Upper lobe of left lung (tissue), 6 donors: ENCODE results near the gene GSPT1. TPM values are rescaled to one million over a fixed set of nuclear protein-coding genes. Genes with fewer than 3 reads are reported as not detected.
A peak's percentile ranks its signal among the peaks of the same experiment; 100 is the strongest.

Source experiments
- ATAC-seq, 2 donors: fragments of 200-7000 bp; cut with Tn5 transposase; one replicate each; pipeline ENCODE4 v1.9.1; 2022; ENCODE audit warnings: mild to moderate bottlenecking in 2 of 2, moderate library complexity in 2 of 2; ENCODE audit not compliant: low FRiP score in 2 of 2
- DNase-seq, 2 donors: peaks; one replicate each; pipeline ENCODE4 v3.0.0-alpha.2; 2019 to 2020
- H3K27ac ChIP-seq, 4 donors: fragments of 200-600 bp; sonication (generic); one replicate each; pipeline ENCODE4 v1.5.1; 2016 to 2019
- H3K27me3 ChIP-seq, 4 donors: fragments of 200-600 bp; sonication (generic); one replicate each; pipeline ENCODE4 v1.5.1; 2017 to 2019
- H3K36me3 ChIP-seq, 4 donors: fragments of 200-600 bp; sonication (generic); one replicate each; pipeline ENCODE4 v1.5.1; 2016 to 2019
- H3K4me1 ChIP-seq, 4 donors: fragments of 200-600 bp; sonication (generic); one replicate each; pipeline ENCODE4 v1.5.1; 2018 to 2019
- H3K4me3 ChIP-seq, 4 donors: fragments of 200-600 bp; sonication (generic); one replicate each; pipeline ENCODE4 v1.5.1; 2017 to 2019; ENCODE audit warnings: mild to moderate bottlenecking in 2 of 4, moderate library complexity in 1 of 4
- H3K9me3 ChIP-seq, 4 donors: fragments of 200-600 bp; sonication (generic); one replicate each; pipeline ENCODE4 v1.5.1; 2018 to 2019
- EP300 ChIP-seq, 4 donors: sonication (generic); formaldehyde crosslinking; IDR thresholded peaks; one replicate each; pipeline ENCODE4 v1.5.1; 2017; ENCODE audit warnings: antibody characterized with exemption in 4 of 4, control low read depth in 2 of 4
- POLR2A ChIP-seq, 4 donors: fragments of 450-650 bp; IDR thresholded peaks; one replicate each; pipeline ENCODE4 v1.5.1; 2016 to 2017; ENCODE audit warnings: antibody characterized with exemption in 4 of 4, mild to moderate bottlenecking in 2 of 4
- POLR2AphosphoS5 ChIP-seq, 2 donors: sonication (generic); formaldehyde crosslinking; IDR thresholded peaks; one replicate each; pipeline ENCODE4 v1.5.1; 2017; ENCODE audit warnings: antibody characterized with exemption in 2 of 2
- WGBS, 2 donors: methylation state at CpG; one replicate each; pipeline ENCODE4 v1.1.5; 2017 to 2018; 5-methylcytosine and 5-hydroxymethylcytosine counted together
- total RNA-seq, 6 donors: library from RNA; depleted of rRNA in 4 of 6; stranded (reverse); fragments of >200 nt in 4 of 6; gene quantifications; one replicate each; pipeline versions ENCODE4 v1.1.0 to v1.2.1, GENCODE V29; 2016 to 2021
- TF ChIP-seq, protein P1 (sequence below), 6 experiments: fragments of 450-650 bp in 4 of 6; fragments of 200-600 bp in 2 of 6; sonication (generic) in 2 of 6; IDR thresholded peaks; one replicate each; pipeline ENCODE4 v1.5.1; 2016 to 2019; ENCODE audit warnings: antibody characterized with exemption in 6 of 6
- donor health status: DM: no; HTN: no; CAD: no; lungs with moderate emphysema.
- donor health status: DM: no; HTN: yes; CAD: no; lungs with severe emphysema.

Gene GSPT1
- total RNA-seq, 6 donors from 2014 or later: 52.4 to 117 (median 99.6) TPM

DNA sequence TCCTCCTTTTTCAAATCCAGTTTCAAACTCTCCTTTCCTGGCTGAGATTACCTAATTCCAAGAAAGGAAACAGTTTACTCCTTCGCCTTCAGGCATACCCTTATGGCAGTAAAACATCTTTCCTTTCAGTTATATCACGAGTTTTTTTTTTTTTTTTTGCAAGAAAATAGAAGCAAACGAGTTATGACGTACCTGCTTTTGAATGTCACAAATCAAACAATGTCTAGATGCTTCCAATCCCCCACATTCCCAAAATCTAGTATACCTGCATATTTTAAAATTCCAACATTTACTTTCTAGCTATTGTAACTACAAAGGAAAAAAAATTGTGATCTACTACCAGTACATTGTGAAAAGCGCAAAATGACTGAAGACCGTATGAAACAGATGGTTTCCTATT, 28.9 kb downstream of the GSPT1 start:
- no peaks in the 10 kb centered on the region for H3K27me3 ChIP-seq
- no peak for DNase-seq
- H3K36me3 ChIP-seq: peaks cover 37 to 88% (median 65%) of the 10 kb centered on the region in 4 donors
- TF ChIP-seq POLR2AphosphoS5 (IDR thresholded peaks at IDR 0.05): no peak
- TF ChIP-seq POLR2A (IDR thresholded peaks at IDR 0.05): no peak
- no peak for TF ChIP-seq EP300 (IDR thresholded peaks at IDR 0.05)
- TF ChIP-seq, protein P1, sequence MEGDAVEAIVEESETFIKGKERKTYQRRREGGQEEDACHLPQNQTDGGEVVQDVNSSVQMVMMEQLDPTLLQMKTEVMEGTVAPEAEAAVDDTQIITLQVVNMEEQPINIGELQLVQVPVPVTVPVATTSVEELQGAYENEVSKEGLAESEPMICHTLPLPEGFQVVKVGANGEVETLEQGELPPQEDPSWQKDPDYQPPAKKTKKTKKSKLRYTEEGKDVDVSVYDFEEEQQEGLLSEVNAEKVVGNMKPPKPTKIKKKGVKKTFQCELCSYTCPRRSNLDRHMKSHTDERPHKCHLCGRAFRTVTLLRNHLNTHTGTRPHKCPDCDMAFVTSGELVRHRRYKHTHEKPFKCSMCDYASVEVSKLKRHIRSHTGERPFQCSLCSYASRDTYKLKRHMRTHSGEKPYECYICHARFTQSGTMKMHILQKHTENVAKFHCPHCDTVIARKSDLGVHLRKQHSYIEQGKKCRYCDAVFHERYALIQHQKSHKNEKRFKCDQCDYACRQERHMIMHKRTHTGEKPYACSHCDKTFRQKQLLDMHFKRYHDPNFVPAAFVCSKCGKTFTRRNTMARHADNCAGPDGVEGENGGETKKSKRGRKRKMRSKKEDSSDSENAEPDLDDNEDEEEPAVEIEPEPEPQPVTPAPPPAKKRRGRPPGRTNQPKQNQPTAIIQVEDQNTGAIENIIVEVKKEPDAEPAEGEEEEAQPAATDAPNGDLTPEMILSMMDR (IDR thresholded peaks at IDR 0.05): no peak
- 89 to 93% methylated on average over 6 of the region's 6 CpGs for WGBS, 2 donors
- no peaks in the 10 kb centered on the region for H3K9me3 ChIP-seq
- H3K27ac ChIP-seq: no peak overlapping the region
- H3K4me1 ChIP-seq: no peaks in the 10 kb centered on the region
- no peak for ATAC-seq
- no peak overlapping the region for H3K4me3 ChIP-seq

DNA sequence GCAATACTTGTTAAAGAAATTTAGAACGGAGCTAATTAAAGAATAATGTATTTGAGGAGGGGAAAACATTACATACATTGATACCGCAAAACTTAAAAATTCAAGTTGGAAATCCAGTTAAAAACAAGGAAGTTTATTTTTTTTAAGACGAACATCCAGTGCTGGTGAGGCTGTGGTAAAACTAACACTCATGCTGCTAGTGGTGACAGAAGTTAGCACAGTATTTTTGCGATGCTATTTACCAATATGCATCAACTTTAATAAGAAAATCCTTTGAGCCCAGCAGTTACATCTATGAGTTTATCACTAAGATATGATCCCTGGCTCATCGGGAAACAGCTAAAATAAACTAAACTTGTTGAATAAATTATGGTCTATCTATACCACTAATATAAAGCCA, 31.7 kb downstream of the GSPT1 start:
- Histone ChIP-seq H3K4me1 (no peaks in the 10 kb centered on the region), H3K27me3 (no peaks in the 10 kb centered on the region), H3K27ac (no peak overlapping the region), H3K9me3 (no peaks in the 10 kb centered on the region), H3K4me3 (no peak overlapping the region), H3K36me3 (peaks cover 28 to 96% (median 82%) of the 10 kb centered on the region in 4 donors)
- WGBS, 2 donors: 94 to 97% methylated on average over 5 of the region's 5 CpGs
- ATAC-seq (no peak), DNase-seq (no peak)
- TF ChIP-seq POLR2AphosphoS5 (IDR thresholded peaks at IDR 0.05): no peak
- TF ChIP-seq, protein P1 (IDR thresholded peaks at IDR 0.05): no peak
- no peak for TF ChIP-seq POLR2A (IDR thresholded peaks at IDR 0.05)
- no peak for TF ChIP-seq EP300 (IDR thresholded peaks at IDR 0.05)

DNA sequence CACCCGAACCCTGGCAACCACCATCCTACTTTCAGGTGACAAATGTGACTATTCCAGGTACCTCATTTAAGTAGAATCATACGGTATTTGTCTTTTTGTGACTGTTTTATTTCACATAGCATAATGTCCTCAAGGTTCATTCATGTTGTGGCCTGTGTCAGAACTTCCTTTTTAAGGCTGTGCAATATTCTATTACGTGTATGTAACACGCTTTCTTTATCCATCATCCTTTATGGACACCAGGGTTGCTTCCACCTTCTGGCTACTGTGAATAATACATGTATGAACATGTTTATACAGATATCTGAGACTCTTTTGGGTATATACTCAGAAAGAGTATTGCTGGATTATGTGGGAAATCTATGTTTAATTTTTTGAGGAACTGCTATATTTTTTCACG, 35.7 kb downstream of the GSPT1 start:
- Histone ChIP-seq H3K36me3 (peaks cover 27 to 97% (median 81%) of the 10 kb centered on the region in 4 donors), H3K27ac (no peak overlapping the region), H3K4me3 (no peak overlapping the region), H3K27me3 (no peaks in the 10 kb centered on the region), H3K4me1 (no peaks in the 10 kb centered on the region), H3K9me3 (no peaks in the 10 kb centered on the region)
- no peak for DNase-seq
- ATAC-seq: no peak
- WGBS, 2 donors: 85 to 88% methylated on average over 5 of the region's 5 CpGs
- TF ChIP-seq, protein P1 (IDR thresholded peaks at IDR 0.05): peak in 2 of 6 experiments; percentile 10 to 20
- no peak for TF ChIP-seq EP300 (IDR thresholded peaks at IDR 0.05)

DNA sequence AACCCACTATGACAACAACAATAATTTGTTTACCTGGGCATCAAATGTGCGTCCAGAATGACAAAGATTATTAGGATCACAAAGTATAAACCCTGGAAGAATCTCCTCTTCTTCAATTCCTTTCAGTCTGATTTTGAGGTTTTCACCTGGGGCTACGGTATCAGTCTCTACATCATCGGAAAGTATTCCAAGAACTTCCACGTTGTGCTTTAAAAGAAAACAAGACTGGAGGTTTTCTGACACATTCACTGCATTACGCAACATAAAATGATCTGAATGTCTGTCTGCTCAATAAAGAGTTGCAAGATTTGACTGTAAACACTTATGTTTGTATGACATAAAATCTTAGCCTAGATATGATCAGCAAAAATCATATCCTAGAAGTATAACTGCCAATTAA, 38.4 kb downstream of the GSPT1 start:
- Histone ChIP-seq H3K4me3 (no peak overlapping the region), H3K27me3 (no peaks in the 10 kb centered on the region), H3K27ac (no peak overlapping the region), H3K9me3 (no peaks in the 10 kb centered on the region), H3K36me3 (peaks cover 16 to 98% (median 77%) of the 10 kb centered on the region in 4 donors), H3K4me1 (no peaks in the 10 kb centered on the region)
- WGBS, 2 donors: 85 to 88% methylated on average over 5 of the region's 5 CpGs
- no peak for DNase-seq
- no peak for TF ChIP-seq POLR2AphosphoS5 (IDR thresholded peaks at IDR 0.05)
- no peak for TF ChIP-seq EP300 (IDR thresholded peaks at IDR 0.05)
- TF ChIP-seq, protein P1 (IDR thresholded peaks at IDR 0.05): no peak
- no peak for TF ChIP-seq POLR2A (IDR thresholded peaks at IDR 0.05)
- ATAC-seq: no peak

DNA sequence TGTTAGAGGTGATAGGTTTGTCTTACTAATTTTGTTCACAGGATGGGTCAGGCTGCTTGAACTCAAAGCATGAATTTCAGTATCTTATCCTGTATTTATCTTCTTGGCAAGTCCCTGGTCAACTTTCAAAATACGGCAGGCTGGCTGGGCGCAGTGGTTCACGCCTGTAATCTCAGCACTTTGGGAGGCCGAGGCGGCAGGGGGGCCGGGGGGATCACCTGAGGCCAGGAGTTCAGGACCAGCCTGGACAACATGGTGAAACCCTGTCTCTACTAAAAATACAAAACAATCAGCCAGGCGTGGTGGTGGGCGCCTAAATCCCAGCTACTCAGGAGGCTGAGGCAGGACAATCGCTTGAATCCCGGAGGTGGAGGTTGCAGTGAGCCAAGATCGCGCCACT, 39.5 kb downstream of the GSPT1 start:
- Histone ChIP-seq H3K4me1 (peaks cover 4 to 7% (median 5%) of the 10 kb centered on the region in 4 donors), H3K9me3 (no peaks in the 10 kb centered on the region), H3K4me3 (no peak overlapping the region), H3K27me3 (no peaks in the 10 kb centered on the region), H3K36me3 (peaks cover 11 to 97% (median 70%) of the 10 kb centered on the region in 4 donors), H3K27ac (no peak overlapping the region)
- DNase-seq (peak in 1 of 2 donors; percentile 66), ATAC-seq (no peak)
- 90 to 93% methylated on average over 11 to 12 of the region's 12 CpGs for WGBS, 2 donors
- TF ChIP-seq POLR2A (IDR thresholded peaks at IDR 0.05) (no peak), EP300 (IDR thresholded peaks at IDR 0.05) (no peak), POLR2AphosphoS5 (IDR thresholded peaks at IDR 0.05) (no peak)
- TF ChIP-seq, protein P1 (IDR thresholded peaks at IDR 0.05): no peak
